ENCODE data around the gene LAD1.
A peak's percentile ranks its signal among the peaks of the same experiment; 100 is the strongest.

LAD1 gene

DNA sequence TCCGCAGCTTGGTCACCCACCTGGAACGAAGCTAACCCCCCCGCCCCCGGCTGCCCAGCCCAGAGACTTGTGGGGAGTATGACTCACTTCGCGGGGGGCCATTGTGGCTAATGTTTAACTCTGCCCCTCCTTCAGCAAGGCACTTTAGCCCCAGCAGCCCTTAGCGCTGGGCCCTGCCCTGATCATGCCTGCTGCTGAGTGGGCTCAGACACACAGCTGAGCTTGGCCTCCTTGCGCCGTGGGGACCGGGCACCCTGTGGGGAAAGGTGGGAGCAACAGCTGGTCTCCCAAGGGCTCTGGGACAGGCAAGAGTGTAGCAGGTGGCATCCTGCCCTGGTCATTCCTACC, 6.3 kb upstream of the LAD1 start:
- H4K12ac ChIP-seq (ENCODE audit: low read depth, low read length): no peak overlapping the region
- H3K14ac ChIP-seq (ENCODE audit: low read length): no peak overlapping the region
- no peaks in the 10 kb centered on the region for H3K36me3 ChIP-seq (ENCODE audit: control insufficient read depth in 1 of 2, insufficient read depth in 2 of 2, low read length in 2 of 2)
- no peak for DNase-seq
- no peak overlapping the region for H3K27ac ChIP-seq (ENCODE audit: low read depth, low read length)
- no peak overlapping the region for H2BK5ac ChIP-seq (ENCODE audit: low read depth, low read length, poor library complexity)
- no peak overlapping the region for H4K8ac ChIP-seq (ENCODE audit: low read depth, low read length)
- no peak overlapping the region for H2AK5ac ChIP-seq (ENCODE audit: low read length)
- H3K4ac ChIP-seq (ENCODE audit: low read depth, low read length): no peak overlapping the region
- no peak overlapping the region for H3K23ac ChIP-seq (ENCODE audit: low read length)
- no peaks in the 10 kb centered on the region for H3K27me3 ChIP-seq (ENCODE audit: insufficient read depth, low read length)
- no peak overlapping the region for H4K91ac ChIP-seq (ENCODE audit: low read depth, low read length)
- H3K9ac ChIP-seq (ENCODE audit: low read length): no peak overlapping the region
- no peak overlapping the region for H2BK120ac ChIP-seq (ENCODE audit: insufficient read depth, low read length, poor library complexity)
- H3K4me1 ChIP-seq (ENCODE audit: control insufficient read depth in 1 of 2, insufficient read depth in 2 of 2, low read length in 2 of 2): peaks cover 0 to 2% of the 10 kb centered on the region in 2 experiments
- no peak overlapping the region for H3K4me3 ChIP-seq (ENCODE audit: low read depth, low read length)
- no peak overlapping the region for H2AFZ ChIP-seq (ENCODE audit: insufficient read depth, low read length, poor library complexity)
- WGBS (ENCODE audit: extremely low coverage, insufficient coverage, insufficient read length): no CpG with 5 or more reads among the region's 10 CpGs
- H3K9me3 ChIP-seq (ENCODE audit: insufficient read depth, low read depth, low read length): no peaks in the 10 kb centered on the region
- H3K79me2 ChIP-seq (ENCODE audit: control insufficient read depth, insufficient read depth, low read length, poor library complexity): peaks cover under 1% of the 10 kb centered on the region
- H3K18ac ChIP-seq (ENCODE audit: low read length): no peak overlapping the region
- no peak overlapping the region for H2BK12ac ChIP-seq (ENCODE audit: low read length)
- H3K4me2 ChIP-seq (ENCODE audit: low read length): no peak overlapping the region
- H3K79me1 ChIP-seq (ENCODE audit: low read length): peaks cover under 1% of the 10 kb centered on the region

DNA sequence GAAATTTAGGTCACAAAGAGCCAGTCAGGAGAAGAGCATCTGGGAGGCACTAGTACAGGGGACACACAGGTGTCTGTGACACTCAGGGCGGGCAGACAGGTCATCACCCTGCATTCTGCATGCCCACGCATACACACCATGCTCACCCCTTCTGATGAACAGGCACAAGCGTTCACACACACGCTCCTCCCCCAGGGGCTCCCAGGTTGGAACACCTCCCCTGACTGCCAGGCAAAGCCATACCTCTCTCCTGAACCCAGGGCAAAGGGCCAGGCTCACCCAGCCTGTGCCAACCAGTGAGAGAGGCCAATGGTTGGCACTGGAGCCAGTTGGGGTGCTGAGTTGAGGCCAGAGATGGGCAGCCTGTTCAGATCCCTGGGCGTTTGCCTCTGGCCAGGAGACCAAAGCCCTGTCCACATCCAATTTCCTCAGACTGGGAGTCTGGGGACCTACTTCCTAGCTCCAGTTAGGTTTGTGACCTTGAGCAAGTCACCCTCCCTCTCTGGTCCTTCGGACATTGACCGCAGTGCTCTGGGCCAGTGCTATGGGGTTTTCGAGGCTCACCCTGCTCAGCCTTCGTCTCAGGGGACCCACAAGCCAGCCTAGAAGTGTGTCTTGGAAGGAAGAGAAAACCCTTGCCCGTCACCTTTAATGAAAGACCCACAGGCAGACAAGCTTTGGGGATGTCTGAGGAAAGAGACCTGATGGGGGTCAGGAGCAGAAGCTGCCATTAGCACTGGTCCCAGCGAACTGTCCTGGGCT, 5.8 kb upstream of the LAD1 start:
- no peak overlapping the region for H3K27ac ChIP-seq (ENCODE audit: low read depth, low read length)
- no peak overlapping the region for H3K9ac ChIP-seq (ENCODE audit: low read length)
- H3K4ac ChIP-seq (ENCODE audit: low read depth, low read length): no peak overlapping the region
- peaks cover 2% of the 10 kb centered on the region for H3K79me2 ChIP-seq (ENCODE audit: control insufficient read depth, insufficient read depth, low read length, poor library complexity)
- no peak overlapping the region for H2AK5ac ChIP-seq (ENCODE audit: low read length)
- H3K9me3 ChIP-seq (ENCODE audit: insufficient read depth, low read depth, low read length): no peaks in the 10 kb centered on the region
- no CpG with 5 or more reads among the region's 11 CpGs for WGBS (ENCODE audit: extremely low coverage, insufficient coverage, insufficient read length)
- no peak overlapping the region for H3K18ac ChIP-seq (ENCODE audit: low read length)
- H4K12ac ChIP-seq (ENCODE audit: low read depth, low read length): no peak overlapping the region
- DNase-seq: no peak
- H4K8ac ChIP-seq (ENCODE audit: low read depth, low read length): no peak overlapping the region
- H3K4me1 ChIP-seq (ENCODE audit: control insufficient read depth in 1 of 2, insufficient read depth in 2 of 2, low read length in 2 of 2): peaks cover 5 to 7% of the 10 kb centered on the region in 2 experiments
- no peak overlapping the region for H4K91ac ChIP-seq (ENCODE audit: low read depth, low read length)
- no peak overlapping the region for H3K4me3 ChIP-seq (ENCODE audit: low read depth, low read length)
- no peak overlapping the region for H2BK5ac ChIP-seq (ENCODE audit: low read depth, low read length, poor library complexity)
- no peaks in the 10 kb centered on the region for H3K27me3 ChIP-seq (ENCODE audit: insufficient read depth, low read length)
- no peaks in the 10 kb centered on the region for H3K36me3 ChIP-seq (ENCODE audit: control insufficient read depth in 1 of 2, insufficient read depth in 2 of 2, low read length in 2 of 2)
- H3K14ac ChIP-seq (ENCODE audit: low read length): no peak overlapping the region
- H3K23ac ChIP-seq (ENCODE audit: low read length): no peak overlapping the region
- H2BK12ac ChIP-seq (ENCODE audit: low read length): no peak overlapping the region
- no peak overlapping the region for H2AFZ ChIP-seq (ENCODE audit: insufficient read depth, low read length, poor library complexity)
- H3K79me1 ChIP-seq (ENCODE audit: low read length): peaks cover 4% of the 10 kb centered on the region
- H3K4me2 ChIP-seq (ENCODE audit: low read length): no peak overlapping the region
- no peak overlapping the region for H2BK120ac ChIP-seq (ENCODE audit: insufficient read depth, low read length, poor library complexity)

DNA sequence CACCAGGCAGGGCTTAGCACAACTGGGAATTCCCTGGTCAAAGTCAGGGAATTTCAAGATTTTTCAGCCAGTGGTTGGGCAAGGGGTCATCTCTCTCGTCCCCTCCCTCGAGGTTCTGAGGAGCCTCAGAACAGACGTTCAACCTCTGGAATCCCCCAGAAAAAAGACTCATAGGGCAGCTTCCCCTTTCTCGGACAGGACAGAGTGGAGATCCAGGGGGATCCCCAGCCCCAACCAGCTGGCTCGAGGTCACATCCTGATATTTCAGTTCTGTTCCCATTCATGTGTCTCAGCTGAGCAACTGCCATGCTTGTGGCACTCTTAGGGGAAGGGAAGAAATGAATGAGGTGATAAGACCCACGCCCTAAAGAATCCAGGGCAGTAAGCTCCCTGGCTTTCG, 4.9 kb upstream of the LAD1 start:
- H3K27ac ChIP-seq (ENCODE audit: low read depth, low read length): no peak overlapping the region
- H3K79me2 ChIP-seq (ENCODE audit: control insufficient read depth, insufficient read depth, low read length, poor library complexity): peaks cover 9% of the 10 kb centered on the region
- H2BK5ac ChIP-seq (ENCODE audit: low read depth, low read length, poor library complexity): no peak overlapping the region
- no peak overlapping the region for H4K91ac ChIP-seq (ENCODE audit: low read depth, low read length)
- H3K14ac ChIP-seq (ENCODE audit: low read length): no peak overlapping the region
- no peak overlapping the region for H3K4me2 ChIP-seq (ENCODE audit: low read length)
- no peak overlapping the region for H2AFZ ChIP-seq (ENCODE audit: insufficient read depth, low read length, poor library complexity)
- H3K23ac ChIP-seq (ENCODE audit: low read length): no peak overlapping the region
- no peak overlapping the region for H4K12ac ChIP-seq (ENCODE audit: low read depth, low read length)
- peaks cover 12% of the 10 kb centered on the region for H3K79me1 ChIP-seq (ENCODE audit: low read length)
- no CpG with 5 or more reads among the region's 7 CpGs for WGBS (ENCODE audit: extremely low coverage, insufficient coverage, insufficient read length)
- DNase-seq: peak; percentile 18 to 50
- no peak overlapping the region for H3K4me3 ChIP-seq (ENCODE audit: low read depth, low read length)
- no peak overlapping the region for H3K9ac ChIP-seq (ENCODE audit: low read length)
- no peaks in the 10 kb centered on the region for H3K9me3 ChIP-seq (ENCODE audit: insufficient read depth, low read depth, low read length)
- H3K36me3 ChIP-seq (ENCODE audit: control insufficient read depth in 1 of 2, insufficient read depth in 2 of 2, low read length in 2 of 2): no peaks in the 10 kb centered on the region
- no peak overlapping the region for H2AK5ac ChIP-seq (ENCODE audit: low read length)
- H3K4me1 ChIP-seq (ENCODE audit: control insufficient read depth in 1 of 2, insufficient read depth in 2 of 2, low read length in 2 of 2): peaks cover 10 to 12% of the 10 kb centered on the region in 2 experiments
- no peaks in the 10 kb centered on the region for H3K27me3 ChIP-seq (ENCODE audit: insufficient read depth, low read length)
- no peak overlapping the region for H2BK12ac ChIP-seq (ENCODE audit: low read length)
- no peak overlapping the region for H3K18ac ChIP-seq (ENCODE audit: low read length)
- H3K4ac ChIP-seq (ENCODE audit: low read depth, low read length): no peak overlapping the region
- no peak overlapping the region for H2BK120ac ChIP-seq (ENCODE audit: insufficient read depth, low read length, poor library complexity)
- H4K8ac ChIP-seq (ENCODE audit: low read depth, low read length): no peak overlapping the region

DNA sequence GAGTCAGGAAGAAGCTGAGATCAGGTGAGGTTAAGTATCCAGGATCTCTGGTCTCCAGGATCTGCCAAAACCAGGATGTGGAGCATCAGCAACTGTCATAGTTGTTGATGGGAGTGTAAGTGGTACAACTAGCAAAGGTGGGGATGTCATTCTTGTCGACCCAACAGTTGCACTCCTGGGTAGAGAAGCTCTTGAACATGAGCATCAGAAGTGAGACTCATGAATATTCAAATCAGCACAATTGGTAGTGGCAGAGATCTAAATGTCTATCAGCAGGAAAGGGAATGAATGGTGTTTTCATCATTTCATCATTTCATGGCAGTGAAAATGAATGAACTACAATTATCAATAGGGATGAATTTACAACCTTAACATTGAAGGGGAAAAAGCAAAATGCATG, 4.2 kb upstream of the LAD1 start:
- Histone ChIP-seq H3K27me3 (ENCODE audit: insufficient read depth, low read length) (no peaks in the 10 kb centered on the region), H3K36me3 (ENCODE audit: control insufficient read depth in 1 of 2, insufficient read depth in 2 of 2, low read length in 2 of 2) (no peaks in the 10 kb centered on the region), H3K14ac (ENCODE audit: low read length) (no peak overlapping the region), H3K18ac (ENCODE audit: low read length) (no peak overlapping the region), H4K8ac (ENCODE audit: low read depth, low read length) (no peak overlapping the region), H3K9ac (ENCODE audit: low read length) (no peak overlapping the region), H2BK120ac (ENCODE audit: insufficient read depth, low read length, poor library complexity) (no peak overlapping the region), H3K9me3 (ENCODE audit: insufficient read depth, low read depth, low read length) (no peaks in the 10 kb centered on the region), H3K4me1 (ENCODE audit: control insufficient read depth in 1 of 2, insufficient read depth in 2 of 2, low read length in 2 of 2) (peaks cover 16 to 19% of the 10 kb centered on the region in 2 experiments), H3K4me2 (ENCODE audit: low read length) (no peak overlapping the region), H2AFZ (ENCODE audit: insufficient read depth, low read length, poor library complexity) (no peak overlapping the region), H3K4ac (ENCODE audit: low read depth, low read length) (no peak overlapping the region), H3K79me1 (ENCODE audit: low read length) (peaks cover 18% of the 10 kb centered on the region), H3K4me3 (ENCODE audit: low read depth, low read length) (no peak overlapping the region), H2AK5ac (ENCODE audit: low read length) (no peak overlapping the region), H3K23ac (ENCODE audit: low read length) (no peak overlapping the region), H4K91ac (ENCODE audit: low read depth, low read length) (no peak overlapping the region), H2BK12ac (ENCODE audit: low read length) (no peak overlapping the region), H4K12ac (ENCODE audit: low read depth, low read length) (no peak overlapping the region), H3K79me2 (ENCODE audit: control insufficient read depth, insufficient read depth, low read length, poor library complexity) (peaks cover 12% of the 10 kb centered on the region), H3K27ac (ENCODE audit: low read depth, low read length) (no peak overlapping the region), H2BK5ac (ENCODE audit: low read depth, low read length, poor library complexity) (no peak overlapping the region)
- DNase-seq: no peak
- WGBS (ENCODE audit: extremely low coverage, insufficient coverage, insufficient read length): no CpG with 5 or more reads among the region's 1 CpG

All from trophoblast cell (in vitro differentiated cells and primary cell).